Measurements from ENCODE around the gene FBXL7.

The FBXL7 gene

DNA sequence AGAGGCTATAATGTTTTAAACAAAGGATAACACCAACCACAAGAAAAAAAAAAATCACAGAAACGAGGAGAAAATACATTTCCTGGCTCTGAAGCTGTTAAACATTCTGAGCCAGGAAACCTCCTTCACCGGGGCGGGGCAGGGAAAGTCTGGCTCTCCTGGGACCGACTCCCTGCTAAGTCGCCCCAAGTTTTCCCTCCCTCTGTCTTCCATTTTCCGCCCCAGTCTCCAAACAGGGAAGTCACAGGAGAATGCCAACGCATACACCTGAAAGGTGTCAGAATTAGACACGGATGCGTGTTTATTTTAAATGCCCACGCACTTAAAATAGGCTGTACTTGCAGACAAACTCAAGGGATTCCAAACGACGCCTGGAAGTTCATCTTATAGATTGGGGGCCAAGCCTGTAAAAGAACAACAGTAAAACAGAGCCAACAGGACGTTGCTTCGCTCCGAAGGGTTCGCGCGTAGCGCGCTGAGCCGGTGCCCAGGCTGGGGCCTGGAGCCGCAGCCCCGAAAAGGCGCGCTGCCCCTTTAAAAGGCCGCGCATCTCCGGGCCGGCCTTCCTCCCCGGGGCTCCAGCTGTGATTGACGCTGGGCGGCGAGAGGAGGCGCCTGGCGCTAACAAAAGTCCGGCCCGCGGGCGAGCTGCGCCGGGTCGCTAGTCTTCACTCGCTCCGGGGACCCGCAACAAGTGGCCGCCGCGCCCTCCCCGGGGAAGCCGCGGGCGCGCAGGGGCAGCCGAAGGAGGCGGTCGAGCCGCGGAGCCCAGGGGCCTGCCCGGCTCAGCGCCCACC, at the start of gene FBXL7:
FBXL7 (plus strand) TSS at position 653 of the 797 bp plus-strand sequence.
- no peak for DNase-seq (ENCODE audit: low read depth, low spot score)

DNA sequence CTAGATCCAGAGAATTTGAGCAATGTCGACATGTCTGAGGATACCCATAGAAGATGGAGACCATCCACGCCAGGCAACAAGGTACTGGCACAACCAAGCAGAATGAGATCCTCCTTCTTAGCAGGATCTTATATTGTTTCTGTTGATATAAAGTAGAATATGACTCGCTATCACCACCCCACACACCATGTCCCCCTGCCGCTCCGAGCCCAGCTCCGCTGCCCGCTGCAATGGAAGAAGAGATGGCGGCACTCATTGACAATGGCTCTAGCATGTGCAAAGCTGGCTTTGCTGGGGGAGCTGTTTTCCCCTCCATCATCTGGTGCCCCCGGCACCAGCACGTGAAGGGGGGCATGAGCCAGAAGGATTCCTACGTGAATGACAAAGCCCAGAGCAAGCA, 49.5 kb upstream of the FBXL7 start:
- no peak for DNase-seq (ENCODE audit: low read depth, low spot score)

DNA sequence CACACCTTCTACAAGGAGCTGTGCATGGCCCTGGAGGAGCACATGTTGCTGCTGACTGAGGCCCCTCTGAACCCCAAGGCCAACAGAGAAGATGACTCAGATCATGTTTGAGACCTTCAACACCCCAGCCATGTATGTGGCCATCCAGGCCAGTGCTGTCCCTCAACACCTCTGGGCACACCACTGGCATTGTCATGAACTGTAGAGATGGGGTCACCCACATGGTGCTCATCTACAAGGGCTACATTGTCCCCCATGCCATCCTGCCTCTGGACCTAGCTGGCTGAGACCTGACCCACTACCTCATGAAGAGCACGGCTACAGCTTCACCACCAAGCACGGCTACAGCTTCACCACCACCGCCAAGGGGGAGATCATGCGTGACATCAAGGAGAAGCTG, 49.0 kb upstream of the FBXL7 start:
- no peak for DNase-seq (ENCODE audit: low read depth, low spot score)

DNA sequence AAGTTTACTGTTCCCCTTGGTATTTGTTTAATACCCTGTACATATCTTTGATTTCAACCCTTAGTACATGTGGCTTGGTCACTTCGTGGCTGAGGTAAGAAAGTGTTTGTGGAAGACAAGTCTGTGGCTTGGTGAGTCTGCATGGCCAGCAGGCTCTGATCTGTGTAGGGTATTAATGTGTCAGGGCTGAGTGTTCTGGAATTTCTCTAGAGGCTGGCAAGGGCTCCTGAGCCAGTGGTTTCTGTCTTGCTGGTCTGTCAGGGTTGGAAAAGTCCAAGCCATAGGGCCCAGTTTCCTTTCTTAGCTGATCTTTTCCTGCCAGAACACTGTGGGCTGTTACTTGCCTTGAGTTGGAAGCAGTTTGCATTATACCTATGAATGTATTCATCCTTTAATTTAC, 48.0 kb upstream of the FBXL7 start:
- DNase-seq (ENCODE audit: low read depth, low spot score): no peak

DNA sequence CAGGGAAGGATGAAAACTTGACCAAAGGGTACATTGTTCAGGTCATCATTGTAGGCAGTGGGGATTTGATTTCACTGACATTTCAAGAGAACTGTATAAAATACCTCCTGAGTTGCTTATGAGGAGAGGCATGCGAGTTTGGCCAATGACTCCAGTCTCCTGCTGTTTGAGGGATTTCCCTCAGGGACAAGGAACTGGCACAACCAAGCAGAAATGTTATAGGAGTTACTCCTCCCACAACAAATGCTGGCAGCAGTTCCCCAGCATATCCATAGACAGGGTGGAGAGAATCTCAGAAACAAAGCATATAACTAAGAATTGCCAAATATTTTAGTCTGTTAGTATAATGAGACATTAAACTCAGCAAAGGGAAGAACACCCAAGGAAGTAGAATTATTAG, 47.2 kb upstream of the FBXL7 start:
- no peak for DNase-seq (ENCODE audit: low read depth, low spot score)

DNA sequence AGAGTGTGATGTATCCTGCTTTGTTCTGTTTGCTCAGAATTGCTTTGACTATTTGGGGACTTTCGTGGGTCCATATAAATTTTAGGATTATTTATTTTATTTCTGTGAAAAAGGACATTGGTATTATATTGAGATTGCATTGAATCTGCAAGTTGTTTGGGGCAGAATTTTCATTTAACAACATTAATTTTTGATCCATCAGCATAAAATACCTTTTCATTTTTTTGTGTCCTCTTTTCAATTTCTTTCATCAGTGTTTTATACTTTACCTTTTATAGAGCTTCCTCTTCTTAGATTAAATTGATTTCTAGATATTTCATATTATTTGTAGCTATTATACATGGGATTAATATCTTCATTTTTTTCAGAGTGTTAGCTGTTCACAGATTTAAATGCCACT, 40.8 kb upstream of the FBXL7 start:
- DNase-seq (ENCODE audit: low read depth, low spot score): no peak

DNA sequence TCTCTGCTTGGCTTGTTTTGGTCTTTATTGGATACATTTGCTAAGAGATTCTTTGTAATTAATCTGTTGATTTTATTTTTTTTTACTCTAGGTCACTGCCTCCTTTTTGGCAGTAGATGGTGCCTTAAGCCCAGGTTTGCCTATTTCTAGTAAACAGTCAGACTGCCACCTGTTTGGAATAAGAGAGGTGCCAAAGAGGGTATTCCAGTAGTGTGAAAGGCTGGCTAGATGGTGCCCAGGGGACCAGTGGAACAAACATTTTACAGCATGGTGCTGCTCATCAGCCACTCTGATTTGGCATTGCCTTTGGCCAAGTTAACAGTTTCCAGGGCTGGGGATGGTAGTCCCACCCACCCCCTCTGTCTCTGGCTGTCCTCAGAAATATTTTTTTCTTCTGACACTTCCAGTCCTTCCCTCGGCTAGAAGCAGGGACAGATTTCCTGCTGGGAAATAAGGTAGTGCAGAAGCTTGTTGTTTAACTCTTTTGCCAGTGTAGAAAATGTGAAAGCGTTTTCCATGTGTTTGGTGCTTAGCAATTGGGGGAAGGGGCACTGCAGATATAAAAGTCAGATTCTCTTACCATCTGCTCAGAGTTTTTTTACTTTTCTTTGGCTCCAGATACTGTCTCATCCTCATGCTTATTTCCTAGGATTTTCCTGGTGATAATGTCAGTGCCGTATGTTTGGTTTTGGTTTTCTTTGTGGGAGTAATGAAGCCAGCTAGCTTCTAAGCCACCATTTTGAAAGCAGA, 36.6 kb upstream of the FBXL7 start:
- no peak for DNase-seq (ENCODE audit: low read depth, low spot score)

DNA sequence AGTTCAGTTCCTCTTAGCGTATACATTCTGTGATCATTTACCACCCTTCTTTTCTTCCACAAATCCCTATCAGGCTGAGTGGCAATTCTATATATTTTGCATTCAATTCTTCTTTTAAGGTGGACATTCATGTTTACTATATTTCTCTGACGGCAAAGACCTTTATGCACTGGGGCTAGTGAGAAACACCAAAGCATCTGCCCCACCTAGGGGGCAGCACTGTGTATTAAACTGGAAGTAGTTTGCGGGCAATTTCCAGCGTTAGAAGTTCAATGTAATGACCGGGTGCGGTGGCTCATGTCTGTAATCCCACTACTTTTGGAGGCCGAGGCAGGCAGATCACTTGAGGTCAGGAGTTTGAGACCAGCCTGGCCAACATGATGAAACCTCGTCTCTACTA, 27.9 kb upstream of the FBXL7 start:
- DNase-seq (ENCODE audit: low read depth, low spot score): no peak

DNA sequence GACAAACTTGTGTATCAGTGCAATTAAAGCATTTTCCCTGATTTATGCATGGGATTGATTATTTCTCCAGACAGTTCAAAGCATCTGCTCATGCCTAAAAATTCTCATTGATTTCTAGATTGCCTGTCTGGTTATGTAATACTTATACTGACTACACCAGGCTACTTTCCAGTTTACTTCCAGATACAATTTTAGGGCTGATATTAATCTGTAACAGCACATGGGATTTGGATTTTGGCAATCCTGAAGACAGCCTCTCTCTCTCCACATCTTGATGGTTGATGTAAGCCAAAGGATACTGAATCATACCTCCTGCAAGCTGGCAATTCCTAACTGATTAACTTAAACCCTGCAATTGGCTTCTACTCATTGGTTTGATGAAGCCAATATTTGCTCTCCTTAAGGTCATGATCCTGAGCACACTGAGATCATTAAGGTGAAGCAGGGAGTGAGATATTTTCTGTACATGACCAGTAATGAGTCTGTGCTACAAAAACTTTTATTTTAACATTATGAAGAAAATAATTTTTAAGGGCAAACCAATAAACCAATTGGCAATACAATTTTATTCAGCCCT, 25.7 kb upstream of the FBXL7 start:
- DNase-seq (ENCODE audit: low read depth, low spot score): no peak

DNA sequence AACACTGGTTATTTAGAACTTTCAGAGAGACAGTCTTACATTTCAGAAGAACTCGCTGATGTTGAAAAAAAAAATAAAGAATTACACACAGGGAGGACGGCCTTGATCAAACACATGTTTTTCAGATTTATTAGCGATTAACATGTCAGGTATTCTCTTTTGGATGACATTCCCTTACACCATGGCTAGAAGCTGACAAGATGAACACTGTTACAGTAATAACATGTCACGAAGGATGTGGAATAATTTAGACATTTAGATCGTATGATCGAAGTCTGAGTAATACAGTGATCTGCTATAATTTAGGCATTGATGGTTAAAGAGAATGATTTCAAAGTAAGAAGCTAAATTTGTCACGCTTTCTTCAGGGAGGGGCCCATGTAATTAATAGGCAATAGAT, 24.6 kb upstream of the FBXL7 start:
- DNase-seq (ENCODE audit: low read depth, low spot score): no peak

DNA sequence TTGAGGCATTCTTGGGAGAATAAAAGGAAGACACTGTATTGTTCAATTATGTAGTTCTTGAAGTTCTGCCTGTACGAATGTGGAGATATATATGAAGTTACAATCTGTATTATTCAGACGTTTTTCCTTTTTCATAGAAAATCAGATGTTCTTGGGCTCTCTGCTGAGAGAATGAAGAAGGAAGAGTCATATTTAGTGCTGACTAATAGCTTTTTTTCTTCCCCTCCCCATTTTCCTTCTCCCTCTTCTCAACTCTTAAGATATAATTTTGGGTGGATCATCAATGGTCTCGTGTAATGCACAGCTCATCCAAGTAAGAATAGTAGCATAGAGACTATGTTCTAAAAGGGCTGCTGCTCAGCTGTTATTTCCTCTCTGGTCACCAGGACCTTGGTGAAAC, 23.0 kb upstream of the FBXL7 start:
- no peak for DNase-seq (ENCODE audit: low read depth, low spot score)

DNA sequence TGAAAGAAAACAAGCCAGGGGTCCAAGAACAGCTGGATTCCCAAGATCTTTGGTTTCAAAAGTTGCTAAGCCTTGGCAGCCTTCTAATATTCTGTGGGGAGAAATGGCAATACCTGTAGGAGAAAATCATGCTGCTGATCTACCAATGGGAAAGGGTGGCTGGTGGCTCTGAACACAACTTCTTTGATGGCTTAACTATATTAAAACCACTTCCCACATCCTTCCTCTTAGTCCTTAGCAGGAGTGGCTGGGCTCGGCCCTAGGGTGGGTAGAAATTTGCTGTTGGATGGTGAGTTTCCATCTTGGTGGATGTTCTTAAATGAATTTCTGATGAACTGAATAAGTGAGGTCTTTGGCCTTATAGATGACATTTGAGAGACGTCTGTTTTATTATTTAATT, 19.5 kb upstream of the FBXL7 start:
- no peak for DNase-seq (ENCODE audit: low read depth, low spot score)

DNA sequence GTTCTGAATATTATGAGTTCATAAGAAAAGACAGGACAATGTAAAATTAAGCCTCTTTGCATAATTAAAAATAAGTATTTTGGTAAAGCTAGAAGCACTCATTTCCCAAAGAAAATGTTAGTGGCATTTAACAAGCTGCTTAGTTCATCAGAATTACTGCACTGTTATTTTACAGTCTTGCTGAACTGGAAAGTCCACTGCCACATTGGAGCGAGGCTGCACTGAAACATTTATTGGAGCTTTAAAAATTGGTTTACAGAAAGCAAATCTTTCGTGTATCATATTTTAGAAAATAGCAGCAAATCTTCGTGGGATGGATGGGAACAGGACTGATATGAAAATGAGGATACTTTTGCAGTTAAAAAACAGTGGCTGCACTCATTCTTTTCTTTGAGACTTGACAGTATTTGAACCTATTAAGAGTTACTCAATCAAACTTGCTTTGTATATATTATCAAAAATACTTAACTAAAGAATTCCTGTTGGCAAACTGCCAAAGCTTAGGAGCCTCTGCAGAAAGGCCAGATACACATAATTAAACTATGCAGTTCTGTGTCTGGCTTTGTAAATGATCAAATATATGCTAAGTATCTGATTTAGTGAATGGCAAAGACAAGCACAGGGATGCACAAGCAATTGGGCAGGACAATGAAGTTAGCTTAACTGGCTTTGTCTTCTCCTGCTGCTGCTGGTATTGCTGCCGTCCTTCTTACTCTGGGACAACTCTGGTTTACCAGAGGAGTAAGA, 16.5 kb upstream of the FBXL7 start:
- DNase-seq (ENCODE audit: low read depth, low spot score): no peak

DNA sequence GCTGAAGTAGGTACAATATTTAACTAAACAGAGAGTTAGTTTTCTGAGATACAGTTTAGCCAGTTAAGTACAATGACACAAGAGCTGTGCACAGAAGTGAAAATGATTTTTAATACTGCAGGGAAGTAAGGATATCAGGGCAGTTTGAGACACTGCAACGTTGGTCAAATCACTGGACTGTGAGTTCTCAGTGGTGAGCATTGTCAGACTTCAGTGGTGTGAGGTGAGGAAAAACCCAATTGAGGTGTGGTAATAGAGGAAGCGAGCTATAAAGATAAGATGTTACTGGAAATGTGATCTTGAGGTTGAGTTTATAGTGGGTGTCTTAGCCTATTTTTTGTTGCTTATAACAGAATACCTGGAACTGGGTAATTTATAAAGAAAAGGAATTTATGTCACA, 12.8 kb upstream of the FBXL7 start:
- DNase-seq (ENCODE audit: low read depth, low spot score): no peak

DNA sequence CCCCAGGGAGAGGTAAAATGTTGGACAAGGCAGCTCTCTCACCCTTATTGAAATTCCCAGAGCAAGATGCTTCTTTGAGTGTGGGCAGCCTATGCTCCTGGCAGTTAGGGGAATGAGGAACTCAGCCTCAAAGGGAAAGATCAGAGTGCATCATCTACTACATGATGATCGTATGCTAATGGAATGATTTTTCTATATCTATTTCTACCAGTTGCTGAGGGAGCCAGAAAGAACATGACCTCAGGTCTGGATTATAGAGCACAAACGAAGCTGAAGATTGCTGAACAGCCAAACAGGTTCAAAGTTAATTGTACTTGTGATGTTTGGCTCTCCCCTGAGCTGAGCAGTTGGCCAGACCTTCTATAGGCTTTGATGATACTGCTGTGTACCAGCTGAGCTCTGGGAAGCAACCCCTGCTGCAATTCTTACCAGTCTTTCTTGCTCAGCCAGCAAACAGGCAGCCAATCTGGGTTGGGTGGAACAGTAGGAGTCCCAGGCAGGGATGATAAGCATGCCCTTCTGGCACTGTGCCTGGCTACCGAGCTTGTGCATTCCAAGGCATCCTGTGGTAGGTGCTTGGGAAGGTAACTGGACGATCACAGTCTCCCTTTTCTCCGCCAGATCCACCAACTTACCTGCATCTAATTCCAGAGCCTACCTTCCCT, 10.3 kb upstream of the FBXL7 start:
- DNase-seq (ENCODE audit: low read depth, low spot score): no peak

DNA sequence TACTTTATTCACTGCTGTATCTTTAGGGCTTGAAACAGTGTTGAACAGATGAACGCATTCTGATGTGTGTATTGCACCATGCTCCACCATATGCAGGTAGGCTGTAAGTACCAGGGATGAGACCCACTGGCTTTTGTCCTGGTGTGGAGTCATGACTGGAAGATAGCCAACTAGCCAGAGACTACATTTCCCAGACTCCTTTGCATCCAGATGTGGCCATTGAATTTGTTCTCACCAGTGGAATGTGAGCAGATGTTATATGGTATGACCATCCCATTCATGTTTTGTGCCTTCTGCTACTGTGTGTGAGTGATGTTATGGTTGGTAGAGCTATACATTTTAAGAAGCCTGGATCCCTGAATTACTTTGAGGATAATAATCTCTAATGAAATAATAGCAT, 7.4 kb upstream of the FBXL7 start:
- DNase-seq (ENCODE audit: low read depth, low spot score): no peak

DNA sequence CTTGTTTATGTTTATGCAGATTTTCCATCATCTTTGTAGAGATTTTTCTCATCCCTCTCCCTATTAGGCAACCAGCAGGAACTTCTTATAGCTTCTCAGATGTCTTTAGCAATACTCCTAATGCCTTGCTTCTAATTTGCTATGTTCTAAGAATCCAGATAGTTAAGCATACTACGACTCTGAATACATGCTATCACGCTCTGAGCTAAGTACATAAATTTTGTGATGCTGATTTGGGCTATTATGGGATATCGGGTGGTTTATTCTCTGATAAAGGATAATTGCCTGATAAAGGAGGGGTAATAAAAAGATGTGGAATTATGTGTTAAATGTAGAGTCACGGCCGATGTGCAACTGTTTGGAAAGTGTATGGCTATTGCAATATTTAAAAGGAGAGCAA, 6.5 kb upstream of the FBXL7 start:
- no peak for DNase-seq (ENCODE audit: low read depth, low spot score)

DNA sequence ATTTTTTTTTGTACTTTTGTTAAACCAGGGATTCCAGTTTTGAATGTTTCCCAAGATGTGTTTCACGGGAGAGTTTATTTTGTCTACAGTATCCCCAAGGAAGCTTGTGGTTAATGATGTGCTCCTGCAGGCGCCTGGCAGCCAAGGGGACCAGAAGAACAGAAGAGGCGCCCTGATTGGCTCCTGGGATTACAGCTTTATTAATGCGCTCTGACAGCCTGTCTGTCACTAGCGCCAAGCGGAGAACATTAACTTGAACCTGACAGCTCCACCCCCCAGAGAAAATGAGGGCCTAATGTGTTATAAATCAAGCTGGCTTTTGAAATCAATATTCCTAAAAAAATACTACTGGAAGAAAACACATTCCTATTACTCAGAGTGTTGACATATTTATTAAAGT, 5.0 kb upstream of the FBXL7 start:
- no peak for DNase-seq (ENCODE audit: low read depth, low spot score)

DNA sequence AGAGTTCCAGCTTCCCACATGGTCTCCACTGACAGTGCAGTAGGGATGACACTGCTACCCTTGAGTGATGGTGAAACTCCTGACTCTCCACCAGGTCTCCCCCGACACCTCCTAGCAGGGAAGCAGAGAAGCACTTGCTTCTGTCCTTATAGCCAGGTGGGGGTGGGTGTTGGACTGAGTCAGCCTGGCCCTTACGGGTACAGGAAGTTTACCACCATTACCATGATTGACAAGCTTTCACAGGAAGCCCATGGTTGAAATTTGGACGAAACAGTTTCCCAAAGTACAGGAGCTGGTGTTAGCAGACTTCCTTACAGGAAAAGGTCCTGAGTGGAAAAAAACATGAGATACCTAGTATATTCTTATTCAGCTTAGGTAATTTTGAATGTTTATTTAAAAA, 3.1 kb upstream of the FBXL7 start:
- no peak for DNase-seq (ENCODE audit: low read depth, low spot score)

DNA sequence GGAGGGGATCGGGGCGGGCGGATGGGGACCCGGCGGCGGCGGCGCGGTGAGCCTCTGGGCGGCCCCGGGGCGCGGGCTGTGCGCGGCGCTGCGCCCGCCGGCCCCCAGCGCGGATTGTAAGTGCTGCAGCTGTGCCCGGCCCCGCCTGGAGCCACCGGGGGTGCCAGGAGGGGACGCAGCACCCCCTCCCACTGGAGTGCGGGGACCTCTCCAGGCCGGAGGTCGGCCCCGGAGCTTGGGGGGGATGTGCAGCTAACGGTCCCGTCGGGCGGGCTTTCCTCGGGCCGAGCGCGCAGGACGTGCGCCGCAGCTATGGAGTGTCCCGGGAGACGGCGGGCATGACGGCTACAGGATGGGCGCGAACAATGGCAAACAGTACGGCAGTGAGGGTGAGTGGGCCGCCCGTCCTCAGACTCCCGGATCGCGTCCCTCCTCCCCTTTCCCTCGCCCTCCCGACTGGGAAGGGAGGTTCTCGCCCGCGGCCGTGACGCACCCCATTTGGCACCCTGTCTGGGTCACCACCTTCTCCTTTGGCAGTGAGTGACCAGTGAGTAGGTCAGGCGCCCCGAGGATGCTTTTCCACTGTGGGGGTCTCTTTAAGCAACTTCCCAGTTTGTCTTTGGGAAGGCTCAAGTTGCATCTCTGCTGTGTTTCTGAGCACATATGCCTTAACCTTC, 483 bp downstream of the FBXL7 start:
- no peak for DNase-seq (ENCODE audit: low read depth, low spot score)
